Activated gamma-delta T cell treated with Interleukin-2 at 50 U/mL for 16 hours (primary cell): ENCODE results near the gene NKTR.

Experiments used
- DNase-seq: peaks from one replicate; pipeline ENCODE4 v3.0.0-alpha.2; 2020

The NKTR gene

GRCh38 chr3:42651248-42652091 lies 51.0 kb downstream of the NKTR start:
- DNase-seq: no peak

GRCh38 chr3:42652251-42652610 lies 51.7 kb downstream of the NKTR start:
- no peak for DNase-seq

GRCh38 chr3:42652611-42653302 lies 52.3 kb downstream of the NKTR start:
- DNase-seq: no peak

- DNase-seq: no peak
These were observed 52.7 kb downstream of the NKTR start for GRCh38 chr3:42653303-42653559.

DNA sequence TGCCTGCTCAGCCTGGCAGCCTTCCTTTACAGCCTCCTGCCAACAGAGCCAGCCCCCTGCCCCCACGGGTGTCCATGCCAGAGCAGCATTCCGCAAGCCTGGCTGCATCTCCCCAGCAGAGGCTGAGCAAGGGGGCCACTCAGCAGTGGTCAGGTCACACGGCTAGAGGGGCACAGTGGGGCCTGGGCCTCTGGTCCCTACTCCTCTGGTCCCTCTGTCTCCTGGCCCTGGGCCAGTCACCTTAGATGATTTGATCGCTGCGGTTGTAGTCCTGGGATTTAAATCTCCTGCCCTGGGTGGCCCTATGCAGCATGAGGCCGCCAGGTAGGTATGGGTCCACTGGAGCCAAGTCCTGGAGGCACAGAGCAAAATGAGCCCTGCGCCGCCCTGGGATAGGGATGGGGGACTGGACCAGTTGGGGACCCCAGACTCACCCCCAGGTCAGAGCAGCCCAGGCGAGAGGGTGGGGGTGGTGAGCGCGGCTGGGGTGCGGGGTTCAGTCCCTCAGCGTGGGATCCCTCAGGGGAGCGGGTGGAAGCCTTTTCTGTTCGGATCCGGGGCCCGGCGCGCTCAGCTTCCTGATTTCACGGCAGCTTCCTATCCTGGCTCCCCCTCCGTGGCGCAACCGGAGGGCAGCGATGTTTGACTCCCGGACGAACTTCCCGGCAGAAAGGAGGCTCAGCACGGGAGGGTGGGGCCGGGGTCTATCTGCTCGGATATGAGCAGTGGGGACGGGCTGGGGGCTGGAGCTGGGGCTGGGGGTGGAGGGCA lies 53.3 kb downstream of the NKTR start, which contains the start of gene ZBTB47:
TSS of gene ZBTB47 (plus strand) at position 138 of the 771 bp plus-strand sequence. CDS start 4,659 bp downstream, outside the sequence.
- DNase-seq: no peak

- no peak for DNase-seq
These were observed 54.1 kb downstream of the NKTR start for GRCh38 chr3:42654331-42655201.

DNA sequence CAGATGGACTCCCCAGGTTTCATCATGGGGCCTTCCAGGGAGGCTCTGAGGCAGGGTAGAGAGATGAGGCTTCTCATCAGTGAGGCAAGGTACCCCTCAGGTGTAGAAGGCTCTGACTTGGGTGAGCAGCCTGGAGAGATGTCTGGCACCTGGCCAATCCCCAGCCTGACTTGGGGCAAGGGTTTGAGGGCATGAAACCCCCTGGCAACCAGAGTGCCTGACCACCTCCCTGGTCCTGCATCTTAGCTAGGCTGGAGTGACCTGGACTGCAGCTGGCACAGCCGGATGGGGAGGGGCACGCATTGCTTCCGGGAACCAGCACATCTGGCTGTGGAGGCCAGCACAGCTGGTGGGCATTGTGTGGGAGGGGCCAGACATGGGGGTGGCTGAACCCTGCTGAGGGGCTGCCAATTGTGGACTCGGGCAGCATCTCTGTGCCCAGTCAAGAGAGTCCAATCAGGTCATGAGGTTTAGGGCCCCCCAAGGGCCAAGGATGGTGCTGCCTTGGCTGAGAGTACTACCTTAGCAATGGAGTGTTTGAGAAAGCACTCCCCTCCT lies 54.9 kb downstream of the NKTR start:
- DNase-seq: no peak

GRCh38 chr3:42655980-42656679 lies 55.6 kb downstream of the NKTR start:
- no peak for DNase-seq

- DNase-seq: no peak
These were observed 56.5 kb downstream of the NKTR start for GRCh38 chr3:42656680-42657610.

GRCh38 chr3:42657675-42658074 lies 57.2 kb downstream of the NKTR start:
- no peak for DNase-seq

GRCh38 chr3:42658091-42658770 lies 57.7 kb downstream of the NKTR start:
- no peak for DNase-seq

DNA sequence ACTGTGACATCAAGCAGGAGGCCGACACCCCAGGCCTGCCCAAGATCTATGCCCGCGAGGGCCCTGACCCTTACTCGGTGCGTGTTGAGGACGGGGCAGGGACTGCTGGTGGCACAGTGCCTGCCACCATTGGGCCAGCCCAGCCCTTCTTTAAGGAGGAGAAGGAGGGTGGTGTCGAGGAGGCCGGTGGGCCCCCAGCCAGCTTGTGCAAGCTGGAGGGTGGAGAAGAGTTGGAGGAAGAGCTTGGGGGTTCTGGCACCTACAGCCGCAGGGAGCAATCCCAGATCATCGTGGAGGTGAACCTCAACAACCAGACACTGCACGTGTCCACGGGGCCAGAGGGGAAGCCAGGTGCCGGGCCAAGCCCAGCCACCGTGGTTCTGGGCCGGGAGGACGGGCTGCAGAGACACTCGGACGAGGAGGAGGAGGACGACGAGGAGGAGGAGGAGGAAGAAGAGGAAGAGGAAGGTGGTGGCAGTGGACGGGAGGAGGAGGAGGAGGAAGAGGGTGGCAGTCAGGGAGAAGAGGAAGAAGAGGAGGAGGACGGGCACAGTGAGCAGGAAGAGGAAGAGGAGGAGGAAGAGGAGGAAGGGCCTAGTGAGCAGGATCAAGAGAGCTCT lies 58.4 kb downstream of the NKTR start:
- no peak for DNase-seq

DNA sequence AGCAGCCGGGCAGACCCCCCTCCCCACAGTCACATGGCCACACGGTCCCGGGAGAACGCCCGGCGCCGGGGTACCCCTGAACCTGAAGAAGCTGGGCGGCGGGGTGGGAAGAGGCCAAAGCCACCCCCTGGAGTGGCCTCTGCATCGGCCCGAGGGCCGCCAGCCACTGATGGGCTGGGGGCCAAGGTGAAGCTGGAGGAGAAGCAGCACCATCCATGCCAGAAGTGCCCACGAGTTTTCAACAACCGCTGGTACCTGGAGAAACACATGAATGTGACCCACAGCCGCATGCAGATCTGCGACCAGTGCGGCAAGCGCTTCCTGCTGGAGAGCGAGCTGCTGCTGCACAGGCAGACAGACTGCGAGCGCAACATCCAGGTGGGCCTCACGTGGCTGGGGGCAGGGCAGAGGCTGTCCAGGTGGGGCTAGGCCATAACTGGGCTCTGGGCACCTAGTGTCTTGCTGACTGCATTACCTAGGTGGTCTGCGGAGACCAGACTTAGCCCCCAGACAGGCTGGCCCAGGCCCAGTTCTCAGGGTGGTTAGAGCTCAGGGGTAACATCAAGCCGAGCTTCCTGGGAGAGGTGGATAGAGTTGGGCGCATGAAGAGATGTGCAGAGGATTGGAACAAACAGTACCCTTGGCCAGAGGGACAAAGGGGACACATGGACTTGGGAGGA lies 59.1 kb downstream of the NKTR start:
- DNase-seq: no peak

DNA sequence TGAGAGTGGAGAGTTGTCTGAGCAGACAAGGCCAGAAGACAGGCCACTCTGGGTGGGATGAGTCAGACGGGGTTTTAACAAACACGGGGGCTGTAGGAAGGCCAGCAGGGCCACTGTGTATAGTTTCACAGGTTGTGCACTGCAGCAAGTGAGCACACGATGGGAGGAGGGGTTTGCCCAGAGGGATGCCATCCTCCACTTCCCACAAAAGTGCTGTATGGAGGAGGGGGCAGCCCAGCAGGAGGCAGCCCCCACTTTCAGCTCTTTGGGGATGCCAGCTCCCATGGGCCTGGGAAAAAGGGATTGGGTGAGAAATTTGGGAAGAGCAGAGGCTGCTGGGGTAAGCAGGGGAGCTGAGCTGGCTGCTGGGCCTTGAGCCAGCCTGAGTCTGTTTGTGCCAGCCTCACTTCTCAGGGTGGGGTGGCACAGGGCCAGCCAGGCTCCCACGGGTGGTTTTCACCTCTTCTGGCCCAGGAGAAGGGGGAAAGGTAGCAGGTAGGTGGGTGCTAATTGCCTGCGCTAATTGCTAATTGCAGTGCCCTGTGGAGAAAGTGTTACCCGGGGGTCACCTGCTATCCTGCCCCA lies 59.7 kb downstream of the NKTR start:
- no peak for DNase-seq

- no peak for DNase-seq
These were observed 60.4 kb downstream of the NKTR start for GRCh38 chr3:42660898-42661297.

DNA sequence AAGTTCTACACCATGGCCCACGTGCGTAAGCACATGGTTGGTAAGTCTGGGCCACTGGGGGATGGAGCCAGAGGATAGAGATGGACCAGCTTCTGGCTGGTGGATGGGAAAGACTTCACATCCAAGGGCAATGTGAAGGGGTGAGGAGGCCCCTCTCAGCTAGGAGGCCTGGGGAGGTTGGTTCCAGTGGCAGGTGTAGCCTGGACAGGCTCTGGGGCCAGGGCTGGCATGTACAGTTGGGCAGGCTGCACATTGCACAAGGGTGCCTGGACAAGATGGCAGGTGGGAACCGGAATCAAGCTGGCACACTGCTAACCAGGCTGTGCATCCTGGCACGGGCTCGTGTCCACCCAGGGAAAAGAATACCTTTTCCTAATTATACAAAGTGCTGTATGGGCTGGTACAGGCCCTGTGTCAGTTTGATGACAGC lies 61.1 kb downstream of the NKTR start:
- DNase-seq: no peak

GRCh38 chr3:42662037-42662812 lies 61.7 kb downstream of the NKTR start:
- DNase-seq: no peak
